Heart right ventricle (tissue), 16 donors: ENCODE data around the gene SLC35F1. TPM values are rescaled to one million over a fixed set of nuclear protein-coding genes. Genes with fewer than 3 reads are reported as not detected.

Source experiments
- ATAC-seq, 8 donors: fragments of 200-7000 bp; cut with Tn5 transposase; one replicate each; pipeline ENCODE4 v1.9.1; 2020; ENCODE audit warnings: mild to moderate bottlenecking in 8 of 8, moderate library complexity in 8 of 8, moderate number of reproducible peaks in 1 of 8
- DNase-seq, 2 donors: peaks; one replicate each; pipeline ENCODE4 v3.0.0-alpha.2; 2020
- H3K27ac ChIP-seq, 10 donors: fragments of 200-600 bp; sonication (generic) in 2 of 10; one replicate each; pipeline versions ENCODE4 v1.5.0 to v1.8.0; 2020 to 2022; ENCODE audit warnings: mild to moderate bottlenecking in 3 of 10
- H3K27me3 ChIP-seq, 7 donors: fragments of 200-600 bp; one replicate each; pipeline ENCODE4 v1.8.0; 2021 to 2022; ENCODE audit warnings: mild to moderate bottlenecking in 2 of 7
- H3K36me3 ChIP-seq, 9 donors: fragments of 200-600 bp; sonication (generic) in 1 of 9; one replicate each; pipeline versions ENCODE4 v1.5.0 to v1.8.0; 2020 to 2022; ENCODE audit warnings: mild to moderate bottlenecking in 2 of 9
- H3K4me1 ChIP-seq, 9 donors: fragments of 200-600 bp; sonication (generic) in 1 of 9; one replicate each; pipeline versions ENCODE4 v1.5.0 to v1.8.0; 2020 to 2022; ENCODE audit warnings: mild to moderate bottlenecking in 4 of 9
- H3K4me3 ChIP-seq, 10 donors: fragments of 200-600 bp; sonication (generic) in 2 of 10; one replicate each; pipeline versions ENCODE4 v1.5.0 to v1.8.0; 2020 to 2022; ENCODE audit warnings: mild to moderate bottlenecking in 7 of 10, moderate library complexity in 2 of 10
- H3K9me3 ChIP-seq, 11 donors: fragments of 200-600 bp in 10 of 11; sonication (generic) in 2 of 11; one replicate each; pipeline versions ENCODE4 v1.5.0 to v1.8.0; 2013 to 2022; ENCODE audit warnings: mild to moderate bottlenecking in 2 of 11, control low read depth in 1 of 11, moderate library complexity in 1 of 11
- CTCF ChIP-seq, 9 donors: fragments of 200-600 bp; sonication (generic) in 2 of 9; IDR thresholded peaks; one replicate each; pipeline versions ENCODE4 v1.5.0 to v1.8.0; 2021 to 2022; ENCODE audit warnings: antibody characterized with exemption in 9 of 9, mild to moderate bottlenecking in 5 of 9, moderate library complexity in 1 of 9
- WGBS, 2 donors: extraction: QIAGEN DNeasy Blood & Tissue Kit; methylation state at CpG; one replicate each; pipeline ENCODE4 v1.1.7; 2013; ENCODE audit warnings: inconsistent platforms in 1 of 2; 5-methylcytosine and 5-hydroxymethylcytosine counted together
- intact Hi-C, 10 donors: fragments of 100-400 bp; cut with DNase I; formaldehyde crosslinking; loops; one replicate each; pipeline versions ENCODE4 v1.11.1 to v1.14.2; 2022
- polyA plus RNA-seq, 2 donors: library from polyadenylated mRNA; stranded (reverse); fragments of 200-250 nt; gene quantifications; one replicate each; pipeline ENCODE4 v1.2.3, GENCODE V29; 2013
- total RNA-seq, 10 donors: library from RNA; stranded (reverse); fragmentation: NEBNext Ultra II Directional in 3 of 10; extraction: Animal tissue kit (Norgen Biotek cat#: 25700) in 3 of 10; gene quantifications; one replicate each; pipeline versions ENCODE4 v1.2.1 to v1.2.4, GENCODE V29; 2021 to 2023
- donor health status: Arrhythmogenic right ventricular cardiomyopathy.
- donor health status: ischemic (EF 13 %, LVEDD 7.1; RV severe dilation, severe dysfunction).
- donor health status: healthy with polysubstance abuse.
- donor health status: DM: no; HTN: yes; CAD: no.
- donor health status: DM: no; HTN: no; CAD: no.
- donor health status: ischemic (EF 25% LVEDD 6.9; RV normal size, moderate dysfunction).
- donor health status: ischemic (EF 25% LVEDD 5.7; RV mildly dilated, moderate dysfunction).
- donor health status: healthy.
- donor health status: DM: yes; HTN: yes; CAD: no.
- donor health status: Ischemic cardiomyopathy.
- donor health status: ischemic (EF 35%, LVEDD 5.7; RV mildly dilated, moderate dysfunction).
- donor health status: nonischemic (EF 11% LVEDD 7.7; RV severe dilation, severe dysfunction).
- donor health status: DM: yes; HTN: yes; CAD: no.
- donor health status: PGD.
- donor health status: ischemic (EF 29% LVEDD 5.4; RV normal size, mild dysfunction).
- donor health status: nonischemic (EF 23%, LVEDD 6.1; RV moderate dilation, normal function).

Gene SLC35F1
- total and polyA plus RNA-seq, 12 donors = 0.75 to 17.7 (median 6.3) TPM

GRCh38 chr6:118269659-118270058, 362.6 kb downstream of the SLC35F1 start:
- 81 to 85% methylated on average over 4 of the region's 4 CpGs for WGBS, 2 donors
- Histone ChIP-seq H3K9me3 (no peaks in the 10 kb centered on the region), H3K27me3 (no peaks in the 10 kb centered on the region), H3K27ac (no peak overlapping the region), H3K36me3 (no peaks in the 10 kb centered on the region), H3K4me1 (no peaks in the 10 kb centered on the region), H3K4me3 (no peak overlapping the region)
- TF ChIP-seq CTCF (IDR thresholded peaks at IDR 0.05) = no peak
- DNase-seq (no peak), ATAC-seq (no peak)
- intact Hi-C loops = loop anchor here in 1 of 10 donors (10.0 kb wide), 1 partner anchor 365 kb away; the partner anchor contains the start of gene SLC35F1

GRCh38 chr6:118277631-118278030, 370.6 kb downstream of the SLC35F1 start:
- H3K4me3 ChIP-seq = no peak overlapping the region
- peaks cover 0 to 6% (median 0%) of the 10 kb centered on the region in 9 donors for H3K4me1 ChIP-seq
- no peaks in the 10 kb centered on the region for H3K36me3 ChIP-seq
- ATAC-seq = no peak
- no peak for TF ChIP-seq CTCF (IDR thresholded peaks at IDR 0.05)
- H3K27me3 ChIP-seq = no peaks in the 10 kb centered on the region
- no peak for DNase-seq
- H3K9me3 ChIP-seq = no peaks in the 10 kb centered on the region
- no peak overlapping the region for H3K27ac ChIP-seq
- WGBS, 2 donors = 80 to 87% methylated on average over 1 of the region's 1 CpG
- intact Hi-C loops = no loop called here

- intact Hi-C loops = loop anchor here (2.0 to 10.0 kb wide), 13 partner anchors 37 to 525 kb away; no protein-coding TSS in a partner anchor
- no peak overlapping the region for H3K27ac ChIP-seq
- ATAC-seq (no peak), DNase-seq (no peak)
- H3K9me3 ChIP-seq = no peaks in the 10 kb centered on the region
- no peak for TF ChIP-seq CTCF (IDR thresholded peaks at IDR 0.05)
- H3K4me1 ChIP-seq = peaks cover 0 to 21% (median 6%) of the 10 kb centered on the region in 9 donors
- no peak overlapping the region for H3K4me3 ChIP-seq
- H3K36me3 ChIP-seq = no peaks in the 10 kb centered on the region
- 31 to 38% methylated on average over 2 of the region's 2 CpGs for WGBS, 2 donors
- H3K27me3 ChIP-seq = no peaks in the 10 kb centered on the region
Measured at GRCh38 chr6:118280210-118280609, 373.1 kb downstream of the SLC35F1 start.

GRCh38 chr6:118281291-118281690, 374.2 kb downstream of the SLC35F1 start:
- intact Hi-C loops = loop anchor here (2.0 to 10.0 kb wide), 13 partner anchors 38 to 524 kb away; no protein-coding TSS in a partner anchor
- Histone ChIP-seq H3K27ac (no peak overlapping the region), H3K27me3 (no peaks in the 10 kb centered on the region), H3K4me3 (no peak overlapping the region), H3K36me3 (no peaks in the 10 kb centered on the region), H3K9me3 (no peaks in the 10 kb centered on the region), H3K4me1 (peaks cover 0 to 29% (median 6%) of the 10 kb centered on the region in 9 donors)
- TF ChIP-seq CTCF (IDR thresholded peaks at IDR 0.05) = no peak
- ATAC-seq (no peak), DNase-seq (no peak)
